Activated CD8-positive, alpha-beta T cell treated with anti-CD3 and anti-CD28 coated beads, Interleukin-2, amount 10 ng/mL, durations not matched to agents 7 days and 5 days (primary cell): ENCODE measurements around the gene LTBP2. TPM values are rescaled to one million over a fixed set of nuclear protein-coding genes. Genes with fewer than 3 reads are reported as not detected.
A peak's percentile ranks its signal among the peaks of the same experiment; 100 is the strongest.

Experiments
- ATAC-seq: fragments of 150-1000 bp; cut with Tn5 transposase; one replicate; pipeline ENCODE4 v1.10.0; 2021; ENCODE audit warnings: moderate library complexity
- CTCF ChIA-PET: fragments of 350-600 bp; sonication (Branson Sonifier 250); formaldehyde crosslinking; loops from one replicate; lab custom pipeline; 2021; ENCODE audit warnings: antibody characterized with exemption; lab: Charles Lee
- POLR2A ChIA-PET: fragments of 350-600 bp; sonication (Branson Sonifier 250); formaldehyde crosslinking; loops from one replicate; lab custom pipeline; 2021; ENCODE audit warnings: antibody characterized with exemption; lab: Charles Lee
- DNase-seq: peaks from one replicate; pipeline ENCODE4 v3.0.0-alpha.2; 2020
- H3K27ac Mint-ChIP-seq: one replicate; pipeline ENCODE4 v1.8.0; 2021; ENCODE audit warnings: mild to moderate bottlenecking, mixed read lengths
- H3K27me3 Mint-ChIP-seq: one replicate; pipeline ENCODE4 v1.8.0; 2021; ENCODE audit warnings: low read depth, mixed read lengths
- H3K36me3 Mint-ChIP-seq: one replicate; pipeline ENCODE4 v1.8.0; 2021; ENCODE audit warnings: low read depth, mixed read lengths
- H3K4me1 Mint-ChIP-seq: one replicate; pipeline ENCODE4 v1.8.0; 2021; ENCODE audit warnings: low read depth, mixed read lengths
- H3K4me3 Mint-ChIP-seq: one replicate; pipeline ENCODE4 v1.8.0; 2021; ENCODE audit warnings: mild to moderate bottlenecking, mixed read lengths
- H3K9me3 Mint-ChIP-seq: one replicate; pipeline ENCODE4 v1.8.0; 2022; ENCODE audit warnings: mixed read lengths; ENCODE audit not compliant: insufficient read depth
- total RNA-seq, 2 experiments: library from RNA; stranded (reverse); gene quantifications; one replicate each; pipeline ENCODE4 v1.2.3, GENCODE V29; 2021

LTBP2 gene
- total RNA-seq, 2 experiments from 2014 or later, result 0.05 to 0.29 TPM

- Mint-ChIP-seq H3K4me1 (peaks cover 38% of the 10 kb centered on the region), H3K27ac (no peak overlapping the region), H3K4me3 (no peak overlapping the region), H3K9me3 (no peaks in the 10 kb centered on the region), H3K27me3 (peaks cover 28% of the 10 kb centered on the region), H3K36me3 (no peaks in the 10 kb centered on the region)
- ChIA-PET CTCF (interaction anchor here (0.8 kb wide), 1 partner anchor 8 kb away, joined by 3 read pairs; no protein-coding TSS in a partner anchor), POLR2A (no interaction called here)
- DNase-seq, result no peak
- no peak for ATAC-seq
These were observed 34.6 kb downstream of the LTBP2 start for GRCh38 chr14:74577247-74577947.

- H3K4me3 Mint-ChIP-seq, result no peak overlapping the region
- ChIA-PET CTCF (interaction anchor here (1.3 kb wide), 1 partner anchor 36 kb away, joined by 3 read pairs; the partner anchor contains the start of gene LTBP2), POLR2A (no interaction called here)
- peaks cover 50% of the 10 kb centered on the region for H3K4me1 Mint-ChIP-seq
- no peak for DNase-seq
- H3K36me3 Mint-ChIP-seq, result no peaks in the 10 kb centered on the region
- no peak overlapping the region for H3K27ac Mint-ChIP-seq
- ATAC-seq, result no peak
- peaks cover 37% of the 10 kb centered on the region for H3K27me3 Mint-ChIP-seq
- no peaks in the 10 kb centered on the region for H3K9me3 Mint-ChIP-seq
These were observed 36.1 kb downstream of the LTBP2 start for GRCh38 chr14:74575936-74576335.

- CTCF ChIA-PET, result interaction anchor here (1.3 kb wide), 1 partner anchor 36 kb away, joined by 3 read pairs; the partner anchor contains the start of gene LTBP2
- H3K9me3 Mint-ChIP-seq, result no peaks in the 10 kb centered on the region
- DNase-seq, result no peak
- H3K4me3 Mint-ChIP-seq, result no peak overlapping the region
- ATAC-seq, result no peak
- peaks cover 37% of the 10 kb centered on the region for H3K27me3 Mint-ChIP-seq
- POLR2A ChIA-PET, result no interaction called here
- peaks cover 50% of the 10 kb centered on the region for H3K4me1 Mint-ChIP-seq
- no peak overlapping the region for H3K27ac Mint-ChIP-seq
- no peaks in the 10 kb centered on the region for H3K36me3 Mint-ChIP-seq
These were observed 36.5 kb downstream of the LTBP2 start for GRCh38 chr14:74575507-74575906.

- DNase-seq (peak; percentile 43), ATAC-seq (peak; percentile 57)
- Mint-ChIP-seq H3K4me1 (peaks cover 42% of the 10 kb centered on the region), H3K4me3 (no peak overlapping the region), H3K36me3 (no peaks in the 10 kb centered on the region), H3K27me3 (peaks cover 40% of the 10 kb centered on the region), H3K27ac (no peak overlapping the region), H3K9me3 (no peaks in the 10 kb centered on the region)
- CTCF ChIA-PET, result interaction anchor here (0.9 to 2.0 kb wide), 5 partner anchors 34 to 286 kb away, joined by 3 to 5 read pairs (median 4); partner anchors contain the start of gene LTBP2
- POLR2A ChIA-PET, result interaction anchor here (1.0 to 1.2 kb wide), 2 partner anchors 44 to 73 kb away, joined by 3 read pairs; no protein-coding TSS in a partner anchor
These were observed 37.3 kb downstream of the LTBP2 start for GRCh38 chr14:74574706-74575105.

- Mint-ChIP-seq H3K27ac (no peak overlapping the region), H3K9me3 (no peaks in the 10 kb centered on the region), H3K4me3 (no peak overlapping the region), H3K4me1 (peaks cover 36% of the 10 kb centered on the region), H3K27me3 (peaks cover 45% of the 10 kb centered on the region), H3K36me3 (no peaks in the 10 kb centered on the region)
- DNase-seq (peak; percentile 43), ATAC-seq (peak; percentile 83)
- ChIA-PET POLR2A (interaction anchor here (0.7 to 1.2 kb wide), 2 partner anchors 14 to 44 kb away, joined by 3 read pairs; no protein-coding TSS in a partner anchor), CTCF (interaction anchor here (0.9 to 2.0 kb wide), 4 partner anchors 35 to 287 kb away, joined by 4 to 5 read pairs (median 4); no protein-coding TSS in a partner anchor)
These were observed 38.0 kb downstream of the LTBP2 start for GRCh38 chr14:74574090-74574433.

GRCh38 chr14:74573421-74574089 is 38.5 kb downstream of the LTBP2 start:
- H3K4me1 Mint-ChIP-seq, result peaks cover 35% of the 10 kb centered on the region
- no peaks in the 10 kb centered on the region for H3K36me3 Mint-ChIP-seq
- peaks cover 46% of the 10 kb centered on the region for H3K27me3 Mint-ChIP-seq
- ChIA-PET CTCF (interaction anchor here (0.9 to 2.0 kb wide), 4 partner anchors 35 to 287 kb away, joined by 4 to 5 read pairs (median 4); no protein-coding TSS in a partner anchor), POLR2A (interaction anchor here (0.7 kb wide), 1 partner anchor 15 kb away, joined by 3 read pairs; no protein-coding TSS in a partner anchor)
- no peak for DNase-seq
- H3K27ac Mint-ChIP-seq, result no peak overlapping the region
- no peak for ATAC-seq
- H3K9me3 Mint-ChIP-seq, result no peaks in the 10 kb centered on the region
- no peak overlapping the region for H3K4me3 Mint-ChIP-seq

- peaks cover 47% of the 10 kb centered on the region for H3K27me3 Mint-ChIP-seq
- H3K4me1 Mint-ChIP-seq, result peaks cover 35% of the 10 kb centered on the region
- no peak overlapping the region for H3K27ac Mint-ChIP-seq
- DNase-seq (no peak), ATAC-seq (no peak)
- no peaks in the 10 kb centered on the region for H3K9me3 Mint-ChIP-seq
- no peaks in the 10 kb centered on the region for H3K36me3 Mint-ChIP-seq
- CTCF ChIA-PET, result interaction anchor here (2.0 kb wide), 1 partner anchor 46 kb away, joined by 4 read pairs; no protein-coding TSS in a partner anchor
- H3K4me3 Mint-ChIP-seq, result no peak overlapping the region
- POLR2A ChIA-PET, result no interaction called here
These were observed 39.2 kb downstream of the LTBP2 start for GRCh38 chr14:74572726-74573301.

- CTCF ChIA-PET, result no interaction called here
- POLR2A ChIA-PET, result no interaction called here
- ATAC-seq (no peak), DNase-seq (no peak)
- Mint-ChIP-seq H3K4me3 (no peak overlapping the region), H3K36me3 (no peaks in the 10 kb centered on the region), H3K4me1 (peaks cover 35% of the 10 kb centered on the region), H3K27me3 (peaks cover 47% of the 10 kb centered on the region), H3K9me3 (no peaks in the 10 kb centered on the region), H3K27ac (no peak overlapping the region)
These were observed 39.9 kb downstream of the LTBP2 start for GRCh38 chr14:74571901-74572725.

GRCh38 chr14:74571441-74571841 is 40.6 kb downstream of the LTBP2 start:
- no peak for DNase-seq
- POLR2A ChIA-PET, result no interaction called here
- no peak for ATAC-seq
- Mint-ChIP-seq H3K27ac (no peak overlapping the region), H3K4me1 (peaks cover 35% of the 10 kb centered on the region), H3K27me3 (peaks cover 45% of the 10 kb centered on the region), H3K9me3 (no peaks in the 10 kb centered on the region), H3K36me3 (no peaks in the 10 kb centered on the region), H3K4me3 (no peak overlapping the region)
- CTCF ChIA-PET, result no interaction called here

GRCh38 chr14:74570696-74571095 is 41.3 kb downstream of the LTBP2 start:
- CTCF ChIA-PET, result no interaction called here
- DNase-seq (no peak), ATAC-seq (no peak)
- Mint-ChIP-seq H3K27me3 (peaks cover 46% of the 10 kb centered on the region), H3K9me3 (no peaks in the 10 kb centered on the region), H3K4me3 (no peak overlapping the region), H3K36me3 (no peaks in the 10 kb centered on the region), H3K27ac (no peak overlapping the region), H3K4me1 (peaks cover 35% of the 10 kb centered on the region)
- POLR2A ChIA-PET, result no interaction called here
